Measurements from ENCODE around the gene NDUFS2.
"Not testable (repeated sequence)": the region's sequence is repeated elsewhere in the genome, so short reads cannot be mapped to it uniquely, and the experiment has no call there.

NDUFS2 gene

GRCh38 chr1:161220002-161220401, 17.8 kb downstream of the NDUFS2 start:
- no peak for DNase-seq (ENCODE audit: low read depth)

GRCh38 chr1:161222175-161223019, 20.2 kb downstream of the NDUFS2 start:
- no peak for DNase-seq (ENCODE audit: low read depth)

- no peak for DNase-seq (ENCODE audit: low read depth)
Measured at GRCh38 chr1:161223805-161224694, 21.9 kb downstream of the NDUFS2 start.

- not testable (repeated sequence) for DNase-seq (ENCODE audit: low read depth)
Measured at GRCh38 chr1:161224695-161225087, 22.5 kb downstream of the NDUFS2 start.

- no peak for DNase-seq (ENCODE audit: low read depth)
Measured at GRCh38 chr1:161225178-161225533, 23.0 kb downstream of the NDUFS2 start.

GRCh38 chr1:161225534-161226319, 23.6 kb downstream of the NDUFS2 start, which contains the start of gene TOMM40L:
TOMM40L (plus strand) TSS chr1:161226060; CDS start chr1:161226490, 430 bp downstream.
- peak; percentile 73 for DNase-seq (ENCODE audit: low read depth)

GRCh38 chr1:161226320-161226711, 24.1 kb downstream of the NDUFS2 start:
- DNase-seq (ENCODE audit: low read depth) = no peak

- DNase-seq (ENCODE audit: low read depth) = no peak
Measured at GRCh38 chr1:161226759-161227158, 24.6 kb downstream of the NDUFS2 start.

- peak; percentile 63 for DNase-seq (ENCODE audit: low read depth)
Measured at GRCh38 chr1:161227196-161227871, 25.2 kb downstream of the NDUFS2 start.

- DNase-seq (ENCODE audit: low read depth) = no peak
Measured at GRCh38 chr1:161228032-161228431, 25.9 kb downstream of the NDUFS2 start.

GRCh38 chr1:161229896-161230295, 27.7 kb downstream of the NDUFS2 start:
- DNase-seq (ENCODE audit: low read depth) = no peak

GRCh38 chr1:161230762-161231161, 28.6 kb downstream of the NDUFS2 start:
- no peak for DNase-seq (ENCODE audit: low read depth)

- no peak for DNase-seq (ENCODE audit: low read depth)
Measured at GRCh38 chr1:161233102-161233501, 30.9 kb downstream of the NDUFS2 start.

- no peak for DNase-seq (ENCODE audit: low read depth)
Measured at GRCh38 chr1:161235957-161236775, 34.0 kb downstream of the NDUFS2 start.

- DNase-seq (ENCODE audit: low read depth) = no peak
Measured at GRCh38 chr1:161238039-161238473, 35.9 kb downstream of the NDUFS2 start, which contains the start of gene NR1I3. NR1I3 (minus strand) TSS chr1:161238203; CDS start chr1:161236565, 1,638 bp downstream.

- DNase-seq (ENCODE audit: low read depth) = no peak
Measured at GRCh38 chr1:161241682-161242081, 39.5 kb downstream of the NDUFS2 start.

GRCh38 chr1:161242313-161242712, 40.1 kb downstream of the NDUFS2 start:
- DNase-seq (ENCODE audit: low read depth) = no peak

- DNase-seq (ENCODE audit: low read depth) = no peak
Measured at GRCh38 chr1:161244888-161245287, 42.7 kb downstream of the NDUFS2 start.

GRCh38 chr1:161250100-161250499, 47.9 kb downstream of the NDUFS2 start:
- not testable (repeated sequence) for DNase-seq (ENCODE audit: low read depth)

- DNase-seq (ENCODE audit: low read depth) = no peak
Measured at GRCh38 chr1:161250829-161251228, 48.7 kb downstream of the NDUFS2 start.
